SW480 (cell line): Measurements from ENCODE around the gene AXDND1.

Experiments used
- DNase-seq: peaks from one replicate; pipeline ENCODE4 v3.0.0-alpha.2; 2016; ENCODE audit warnings: low spot score

Gene AXDND1

DNA sequence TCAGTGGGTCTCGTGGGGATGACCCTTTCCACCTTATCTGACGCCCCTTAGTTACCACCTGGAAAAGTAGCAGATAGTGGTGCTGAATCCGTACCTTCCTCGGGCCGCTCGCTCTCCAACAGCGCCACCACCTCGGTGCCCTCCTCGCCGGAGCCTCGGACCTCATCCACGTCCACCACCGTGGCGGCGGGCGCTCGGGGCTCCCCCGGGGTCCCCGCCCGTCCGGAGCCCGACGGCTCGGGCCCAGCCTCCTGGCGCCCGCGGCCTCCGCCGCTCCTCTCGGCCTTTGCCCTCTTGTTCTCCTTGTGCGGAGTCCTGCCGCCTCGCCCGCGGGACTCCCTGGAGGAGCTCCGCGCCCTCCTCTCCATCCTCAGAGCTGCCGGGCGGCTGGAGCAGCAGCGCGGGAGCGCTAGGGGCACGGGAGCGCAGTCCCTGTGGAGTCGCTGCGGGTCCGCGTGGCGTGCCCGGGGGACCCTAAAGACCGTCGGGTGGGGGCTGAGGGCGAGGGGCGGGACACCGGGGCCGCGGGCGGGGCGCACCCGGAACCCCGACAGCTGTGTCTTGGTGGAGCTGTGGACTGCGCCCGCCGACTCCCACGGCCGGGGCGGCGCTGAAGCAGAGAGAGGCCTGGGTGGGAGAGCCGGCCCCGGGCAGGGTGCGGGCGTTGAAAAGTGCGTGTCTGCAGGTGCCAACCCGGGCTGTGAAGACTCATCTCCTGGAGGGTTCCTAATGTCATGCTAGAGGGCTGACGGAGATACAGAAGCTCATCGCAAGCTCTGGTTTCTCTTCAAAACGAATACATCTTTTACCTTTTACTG is 209.9 kb downstream of the AXDND1 start, which contains the start of gene NPHS2:
Gene NPHS2 (minus strand): TSS at position 452 of the 818 bp plus-strand sequence. CDS start 84 bp downstream, at position 368.
- no peak for DNase-seq

DNA sequence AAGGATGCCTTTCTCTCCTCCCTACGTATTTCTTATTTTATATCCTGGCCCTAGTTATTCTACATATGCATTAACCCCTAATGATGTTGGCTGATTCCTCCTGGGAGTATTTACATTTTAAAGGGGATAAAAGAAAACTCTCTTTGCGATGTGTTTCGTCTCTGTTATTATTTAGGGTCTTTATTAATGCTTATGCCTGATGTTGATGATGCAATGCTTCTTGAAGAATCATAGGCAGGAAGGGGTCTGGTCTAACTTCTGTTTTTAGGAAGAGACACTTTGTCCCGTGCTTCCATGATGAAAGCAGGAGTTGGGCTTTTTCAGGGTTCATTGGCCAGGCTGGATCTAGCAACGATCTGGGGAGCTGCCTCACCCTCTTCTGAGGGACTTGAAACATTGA is 210.7 kb downstream of the AXDND1 start:
- DNase-seq: no peak

DNA sequence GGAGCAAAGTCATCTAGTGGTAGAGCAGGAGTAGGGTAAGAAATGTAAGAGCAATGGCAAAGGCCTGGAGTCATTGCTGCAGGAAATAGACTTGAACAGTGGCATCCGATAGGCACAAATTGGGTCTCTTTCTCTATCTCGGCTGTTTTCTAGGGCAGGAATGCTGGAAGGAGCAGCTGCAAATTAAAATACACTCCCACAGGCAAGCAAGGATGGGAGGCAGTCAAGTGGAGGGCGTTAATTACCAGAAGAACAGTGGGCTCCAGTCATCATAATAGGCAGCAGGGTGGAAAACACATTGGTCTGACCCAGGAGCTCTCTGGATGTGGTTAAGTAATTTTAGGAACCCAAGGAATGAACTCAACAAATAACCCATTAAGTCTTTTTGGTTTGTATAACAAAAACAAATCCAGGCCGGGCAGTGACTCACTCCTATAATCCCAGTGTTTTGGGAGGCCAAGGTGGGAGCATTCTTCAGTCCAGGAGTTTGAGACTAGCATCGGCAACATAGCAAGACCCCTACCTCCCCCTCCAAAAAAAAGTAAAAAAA is 218.1 kb downstream of the AXDND1 start:
- DNase-seq: no peak

DNA sequence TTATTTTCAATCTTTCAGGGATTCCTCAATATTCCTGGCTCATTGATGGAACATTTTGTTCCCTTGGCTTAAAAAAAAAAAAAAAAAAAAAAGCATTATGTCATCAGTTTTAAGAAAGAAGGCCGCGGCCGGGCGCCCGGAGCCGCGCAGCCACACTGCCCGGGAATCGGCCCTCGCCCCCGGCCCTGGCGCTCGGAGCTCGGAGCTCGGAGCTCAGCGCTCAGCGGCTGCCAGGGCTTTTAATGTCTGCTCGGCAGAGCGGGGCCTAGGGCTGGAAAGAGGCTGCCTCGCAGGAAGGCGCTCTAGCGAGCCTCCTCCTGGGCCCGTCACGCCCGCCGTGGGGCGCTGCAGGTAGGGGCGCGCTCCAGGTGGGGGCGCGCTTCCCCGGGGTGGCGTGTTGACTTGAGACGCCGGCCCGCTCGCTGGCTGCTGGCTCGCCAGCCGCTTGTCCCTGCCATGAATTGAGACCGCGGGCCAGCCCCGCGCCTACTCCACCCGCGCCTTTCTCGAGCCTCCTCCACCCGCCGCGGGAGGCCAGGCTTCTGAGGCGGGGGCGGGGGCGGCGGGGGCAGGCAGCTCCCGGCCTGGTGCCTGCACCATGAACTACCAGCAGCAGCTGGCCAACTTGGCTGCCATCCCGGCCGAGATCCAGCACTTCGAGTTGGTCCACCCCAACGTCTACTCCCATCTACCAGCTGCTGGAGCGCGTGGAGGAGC is 220.5 kb downstream of the AXDND1 start:
- peak; percentile 63 for DNase-seq

DNA sequence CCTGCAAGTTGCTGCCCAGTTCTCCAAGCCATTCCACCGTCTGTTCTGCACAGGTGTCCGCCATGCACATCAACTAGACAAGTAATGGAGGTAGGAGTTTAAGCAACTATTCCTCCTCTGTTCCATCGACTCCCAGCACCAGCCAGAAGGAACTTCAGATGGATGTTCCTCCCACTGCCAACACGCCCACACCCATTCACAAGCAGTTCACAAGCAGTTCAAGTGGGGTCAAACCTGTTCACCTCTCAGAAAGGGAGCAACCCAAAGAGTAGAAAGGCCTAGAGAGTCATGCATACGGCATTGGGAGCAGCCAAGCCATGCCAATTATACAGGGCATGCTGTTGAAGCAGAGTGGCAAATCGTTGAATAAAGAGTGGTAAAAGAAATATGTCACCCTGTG is 221.6 kb downstream of the AXDND1 start:
- no peak for DNase-seq

DNA sequence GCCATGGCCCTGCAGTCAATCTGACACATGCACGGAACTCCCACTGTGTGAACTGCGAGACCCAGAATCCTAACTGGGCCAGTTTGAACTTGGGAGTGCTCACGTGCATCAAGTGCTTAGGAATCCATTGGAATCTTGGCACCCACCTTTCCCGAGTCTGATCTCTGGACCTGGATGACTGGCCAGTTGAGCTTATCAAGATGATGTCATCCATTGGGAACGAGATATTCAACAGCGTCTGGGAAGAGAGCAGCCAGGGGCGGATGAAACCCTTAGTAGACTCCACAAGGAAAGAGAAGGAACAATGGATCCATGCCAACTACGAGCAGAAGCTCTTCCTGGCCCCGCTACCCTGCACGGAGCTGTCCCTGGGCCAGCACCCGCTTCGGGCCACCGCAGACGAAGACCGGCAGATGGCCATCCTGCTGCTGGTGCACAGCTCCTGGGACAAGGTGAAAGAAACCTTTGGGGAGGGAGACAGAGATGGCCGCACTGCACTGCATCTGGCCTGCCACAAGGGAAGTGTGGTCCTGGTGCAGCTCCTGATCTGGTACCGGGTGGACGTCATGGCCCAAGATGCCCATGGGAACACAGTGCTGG is 222.8 kb downstream of the AXDND1 start:
- no peak for DNase-seq

DNA sequence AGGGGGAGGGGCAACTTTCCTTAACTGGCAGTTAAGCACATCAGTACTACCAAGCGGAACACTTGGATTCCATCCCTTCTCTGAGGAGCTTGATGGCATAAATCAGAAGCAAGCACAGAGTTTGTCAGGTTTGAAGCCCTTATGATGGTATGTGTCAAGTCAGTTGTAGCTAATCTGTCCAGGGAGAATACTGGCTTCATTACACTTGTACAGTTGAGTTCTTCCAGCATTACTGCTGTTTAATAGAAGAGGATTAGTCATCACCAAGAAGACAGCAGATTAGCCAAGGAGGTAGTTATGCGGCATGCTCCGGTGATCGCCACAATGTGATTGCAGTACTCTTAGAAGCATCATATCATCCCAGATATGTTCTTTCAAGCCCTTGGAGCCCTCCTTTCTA is 223.7 kb downstream of the AXDND1 start:
- DNase-seq: peak; percentile 7

DNA sequence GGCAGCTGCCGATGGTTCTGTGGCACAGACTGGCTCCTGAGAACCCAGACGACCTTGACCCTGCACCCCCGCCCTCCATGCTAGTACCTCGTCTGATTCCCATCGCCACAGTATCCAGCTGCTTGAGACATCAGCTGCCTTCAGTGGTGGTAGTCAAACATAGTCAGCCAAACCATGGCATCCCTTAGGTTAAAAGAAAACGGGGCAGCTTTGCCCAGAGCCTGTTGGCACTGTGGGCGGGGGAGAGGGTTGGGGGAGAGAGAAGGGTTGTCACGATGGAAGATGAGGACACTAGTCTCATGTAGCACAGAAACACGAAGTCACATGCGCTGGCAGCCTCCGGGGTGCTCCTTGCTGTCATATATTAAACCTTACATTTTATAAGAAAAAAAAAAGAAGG is 224.9 kb downstream of the AXDND1 start:
- DNase-seq: no peak

DNA sequence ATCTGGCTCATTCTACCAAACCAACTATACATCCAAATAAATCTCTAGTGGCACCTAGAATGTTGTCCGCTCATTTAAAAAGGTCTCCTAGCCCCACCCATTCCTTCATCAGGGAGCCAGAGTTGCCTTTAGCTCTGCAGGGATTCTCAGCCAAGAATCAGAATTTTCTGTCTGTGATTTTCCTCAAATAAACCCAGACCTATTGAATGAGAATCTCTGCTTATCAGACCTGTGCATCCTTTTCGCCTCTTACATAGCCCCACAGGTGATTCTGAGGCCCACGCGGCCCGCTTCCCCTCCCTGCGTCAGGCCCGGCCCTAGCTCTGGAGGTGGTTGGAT is 225.5 kb downstream of the AXDND1 start:
- no peak for DNase-seq

DNA sequence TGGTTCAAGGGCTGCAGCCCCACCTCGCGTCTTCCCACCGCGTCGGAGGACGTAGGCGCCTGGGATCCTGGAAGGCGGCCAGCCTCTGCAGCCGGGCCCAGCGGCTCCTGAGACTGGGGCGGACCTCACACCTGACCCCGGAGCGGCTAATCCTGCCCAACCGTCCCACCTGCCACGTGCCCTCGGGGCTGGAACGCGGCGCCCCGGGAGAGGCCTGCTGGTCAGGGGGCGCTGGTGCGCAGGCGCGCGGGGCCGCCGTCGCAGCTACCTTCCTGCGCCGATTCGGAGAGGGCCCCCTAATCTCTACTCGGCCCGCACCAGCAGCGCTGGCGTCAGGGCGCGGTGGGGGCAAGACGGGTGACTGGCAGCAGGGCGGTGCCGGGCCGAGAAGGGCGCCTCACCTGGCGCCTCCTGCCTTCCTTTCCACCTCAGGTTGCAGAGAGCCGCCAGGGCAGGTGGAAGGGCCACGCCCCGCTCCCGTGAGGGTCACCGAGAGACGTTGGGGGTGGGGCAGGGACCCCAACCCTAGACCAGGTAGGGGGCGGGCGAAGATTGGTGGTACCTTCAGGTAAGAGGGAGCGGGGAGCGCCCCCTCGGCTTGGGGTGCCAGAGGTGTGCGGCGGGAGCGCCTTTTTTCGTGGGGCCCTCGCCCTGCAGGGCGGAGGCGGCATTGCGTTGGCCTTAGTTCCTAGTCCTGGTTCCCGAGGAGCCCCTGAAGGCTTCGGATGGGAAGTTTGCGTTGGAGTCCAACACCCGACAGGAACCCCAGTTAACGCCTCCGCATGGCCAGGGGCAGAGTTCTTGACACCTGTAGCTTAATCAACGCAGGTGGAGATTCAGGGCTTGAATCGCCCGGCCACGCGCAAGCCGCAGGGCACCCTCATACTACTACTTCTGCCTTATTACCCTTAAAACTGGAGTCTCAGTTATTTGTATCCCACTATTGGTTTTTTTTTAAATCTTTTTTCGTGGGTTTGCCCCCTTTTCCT is 226.1 kb downstream of the AXDND1 start, which contains the start of gene TDRD5:
Gene TDRD5 (plus strand): TSS at position 241 of the 989 bp plus-strand sequence. CDS start 784 bp downstream, outside the sequence.
- no peak for DNase-seq

DNA sequence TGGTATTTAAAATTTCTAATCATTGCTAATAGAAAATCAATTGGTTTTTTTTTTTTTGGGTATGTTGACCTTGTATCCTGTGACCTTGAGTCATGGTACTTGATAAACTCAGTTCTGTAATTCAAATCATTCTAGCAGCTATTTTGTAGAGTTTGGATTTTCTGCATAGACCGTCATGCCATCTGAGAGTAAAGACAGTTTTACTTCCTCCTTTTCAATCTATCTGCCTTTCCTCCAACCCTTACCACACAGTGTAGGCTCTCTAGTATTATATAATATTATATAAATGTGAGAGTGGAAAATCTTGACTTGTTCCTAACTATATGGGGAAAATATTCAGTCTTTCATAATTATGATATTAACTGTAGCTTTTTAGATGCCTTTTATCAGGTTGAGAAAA is 232.9 kb downstream of the AXDND1 start:
- no peak for DNase-seq

DNA sequence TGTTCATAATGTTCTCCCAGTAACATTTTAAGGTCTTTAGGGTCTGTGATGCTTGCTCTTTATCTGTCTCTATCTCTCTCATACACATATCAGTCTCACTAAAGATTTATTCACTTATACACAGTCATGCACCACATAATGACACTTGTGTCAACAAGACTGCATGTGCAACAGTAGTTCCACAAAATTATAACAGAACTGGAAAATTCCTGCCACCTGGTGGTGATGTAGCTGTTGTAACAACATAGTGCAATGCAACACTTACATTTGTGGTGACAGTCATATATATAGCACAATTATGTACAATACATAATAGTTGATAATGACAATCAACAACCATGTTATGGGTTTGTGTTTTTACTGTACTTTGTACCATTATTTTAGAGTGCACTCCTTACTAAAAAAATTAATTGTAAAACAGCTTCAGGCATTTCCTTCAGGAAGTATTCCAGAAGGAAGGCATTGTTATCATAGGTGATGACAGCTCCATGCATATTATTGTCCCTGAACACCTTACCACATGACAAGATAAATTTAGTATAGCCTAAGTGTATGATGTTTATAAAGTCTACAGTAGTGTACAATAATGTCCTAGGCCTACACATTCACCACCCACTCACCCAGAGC is 234.0 kb downstream of the AXDND1 start:
- peak; percentile 54 for DNase-seq

DNA sequence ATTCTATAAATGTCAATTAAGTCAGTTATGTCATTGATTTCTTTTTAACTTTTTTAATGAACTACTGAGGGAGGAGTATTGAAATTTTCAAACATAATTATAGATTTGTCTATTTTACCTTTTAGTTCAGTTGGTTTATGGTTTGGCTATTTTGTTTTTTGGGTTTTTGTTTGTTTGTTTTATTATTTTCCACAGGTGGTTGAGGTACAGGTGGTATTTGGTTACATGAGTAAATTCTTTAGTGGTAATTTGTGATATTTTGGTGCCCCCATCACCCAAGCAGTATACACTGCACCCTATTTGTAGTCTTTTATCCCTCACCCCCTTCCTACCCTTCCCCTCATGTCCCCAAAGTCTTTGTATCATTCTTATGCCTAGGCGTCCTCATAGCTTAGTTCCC is 235.3 kb downstream of the AXDND1 start:
- DNase-seq: no peak
